Fibroblast of lung (primary cell): ENCODE data around the gene TRIM74.
"Not testable (repeated sequence)": the region's sequence is repeated elsewhere in the genome, so short reads cannot be mapped to it uniquely, and the experiment has no call there.

ENCODE experiments used
- CTCF ChIP-seq, 2 donors: IDR thresholded peaks in 1 of 2; conservative IDR thresholded peaks in 1 of 2; 1 replicate in 1 of 2; 2 replicates in 1 of 2; pipeline ENCODE4 v1.5.1; 2011 to 2012; ENCODE audit warnings: low read length in 2 of 2, control low read depth in 1 of 2, inconsistent platforms in 1 of 2, low read depth in 1 of 2, mild to moderate bottlenecking in 1 of 2
- EZH2 ChIP-seq: IDR thresholded peaks from 2 replicates; pipeline ENCODE4 v1.5.1; 2012; ENCODE audit warnings: low read length, control low read depth, mild to moderate bottlenecking; ENCODE audit errors: missing control alignments

GRCh38 chr7:72997887-72998468 lies 28.7 kb upstream of the TRIM74 start:
- not testable (repeated sequence) for TF ChIP-seq EZH2; CTCF (conservative IDR thresholded peaks at IDR 0.05 in 1 of 2, IDR thresholded peaks at IDR 0.05 in 1 of 2; ENCODE audit: low read depth in 1 of 2, low read length in 2 of 2)
